ENCODE results near the gene GPX4.
"Not testable (repeated sequence)": the region's sequence is repeated elsewhere in the genome, so short reads cannot be mapped to it uniquely, and the experiment has no call there.

Gene GPX4

DNA sequence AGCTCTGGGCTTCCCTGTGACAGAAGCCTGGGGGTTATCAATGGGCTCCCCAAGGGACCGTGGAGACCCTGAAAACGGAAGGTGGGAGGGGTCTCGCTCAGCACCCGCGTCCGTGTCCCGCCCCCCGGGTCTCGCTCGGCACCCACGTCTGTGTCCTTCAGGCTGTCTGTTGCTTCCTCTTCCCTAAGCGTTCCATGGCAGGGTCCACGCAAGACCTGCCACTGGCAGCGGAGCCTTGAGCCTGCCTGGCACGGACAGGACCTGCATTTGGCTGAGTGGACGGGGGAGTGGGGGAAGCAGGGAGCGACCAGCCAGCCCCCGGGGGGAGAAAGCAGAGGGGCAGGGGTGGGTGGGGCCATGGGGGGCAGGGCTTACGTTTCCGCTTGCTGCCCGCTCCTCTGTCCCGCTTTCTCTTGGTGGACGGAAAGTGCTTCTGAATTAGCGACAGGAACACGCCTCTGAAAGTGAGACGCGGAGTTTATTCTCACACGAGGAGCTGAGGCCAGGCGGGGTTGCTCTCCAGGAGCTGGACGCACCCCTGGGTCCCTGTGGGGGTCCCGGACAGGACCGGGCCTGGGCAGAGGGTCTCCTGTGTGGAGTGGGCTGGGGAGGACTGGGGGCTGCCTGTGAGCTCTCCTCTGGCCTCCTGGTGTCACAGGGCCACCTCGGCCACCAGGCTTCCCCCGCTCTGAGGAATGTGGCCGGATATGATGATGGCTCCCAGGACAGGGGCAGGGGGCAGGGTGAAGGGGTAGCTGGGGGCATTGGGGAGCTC, 12.0 kb downstream of the GPX4 start:
- DNase-seq: no peak

DNA sequence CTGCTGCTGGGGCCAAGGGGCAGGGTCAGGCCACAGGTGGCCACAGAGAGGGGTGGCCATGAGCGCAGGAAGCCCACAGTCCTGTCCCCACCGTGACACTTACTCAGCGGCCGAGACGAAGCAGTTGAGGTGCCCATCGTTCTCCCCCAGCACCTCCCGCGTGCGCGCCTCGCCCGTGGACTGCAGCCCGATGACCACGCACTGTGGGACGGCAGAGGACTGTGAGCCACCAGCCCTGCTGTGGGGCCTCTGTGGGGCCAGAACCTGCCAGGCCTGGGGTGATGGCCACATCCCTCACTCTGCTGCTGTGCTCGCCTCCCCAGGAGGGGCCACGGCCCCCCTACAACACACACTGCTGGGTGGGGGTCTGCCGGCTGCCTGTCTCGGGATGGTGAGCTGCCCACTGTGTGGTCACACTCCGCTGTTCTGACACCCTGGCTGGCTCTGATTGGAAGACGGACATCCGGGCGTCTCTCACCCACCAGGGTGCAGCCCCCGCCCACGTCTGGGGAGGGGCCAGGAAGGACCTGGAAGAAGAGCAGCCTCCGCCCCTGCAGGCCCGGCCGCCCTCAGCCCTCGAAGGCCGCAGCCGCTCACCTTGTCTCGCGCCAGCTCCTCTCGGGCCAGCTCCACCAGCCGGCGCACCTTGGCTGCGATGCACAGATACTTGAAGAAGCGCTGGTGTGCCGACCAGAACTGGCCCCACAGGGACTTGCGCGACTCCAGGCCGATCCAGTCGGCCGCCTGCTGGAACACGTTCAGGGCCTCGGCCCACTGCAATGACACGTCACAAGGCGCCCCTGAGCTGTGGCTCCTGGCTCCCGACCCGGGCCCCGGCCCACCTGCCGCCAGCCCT, 13.2 kb downstream of the GPX4 start:
- DNase-seq: no peak

DNA sequence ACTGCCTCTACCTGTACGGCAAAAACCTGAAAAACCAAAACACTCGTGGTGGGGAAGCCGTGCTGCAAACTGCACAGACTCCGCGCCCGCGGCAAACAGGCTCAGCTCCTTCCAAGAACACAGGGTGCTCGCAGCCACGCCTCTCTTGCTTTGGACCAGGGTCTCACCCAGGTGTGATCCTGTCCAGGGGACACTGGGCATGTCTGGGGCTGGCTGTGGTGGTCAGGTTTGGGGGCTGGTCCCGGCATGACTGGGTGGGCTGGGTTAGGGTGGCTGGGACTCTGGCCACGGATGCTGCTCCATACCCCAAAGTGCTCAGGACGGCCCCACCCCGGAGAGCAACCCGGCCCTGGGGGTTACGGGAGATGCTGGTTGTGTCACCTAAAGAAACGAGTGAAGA, 13.9 kb downstream of the GPX4 start:
- no peak for DNase-seq

DNA sequence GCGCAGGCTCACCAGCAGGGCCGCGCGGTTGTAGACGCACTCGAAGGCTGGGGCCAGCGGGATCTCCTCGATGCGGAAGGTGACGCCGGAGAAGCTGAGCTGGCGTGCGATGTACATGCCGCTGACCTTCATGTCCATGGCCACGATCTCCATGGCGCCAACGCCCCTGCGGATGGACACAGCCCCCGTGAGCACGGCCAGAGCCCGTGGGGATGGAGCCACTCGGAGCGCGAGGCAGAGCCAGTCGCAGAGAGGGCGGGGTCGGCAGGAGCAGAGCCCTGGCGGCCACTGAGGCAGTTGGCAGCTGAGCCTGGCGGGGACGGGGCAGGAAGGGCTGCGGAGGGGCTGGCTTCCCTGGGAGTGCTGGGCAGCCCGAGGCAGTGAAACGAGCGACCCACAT, 15.2 kb downstream of the GPX4 start:
- DNase-seq: no peak

DNA sequence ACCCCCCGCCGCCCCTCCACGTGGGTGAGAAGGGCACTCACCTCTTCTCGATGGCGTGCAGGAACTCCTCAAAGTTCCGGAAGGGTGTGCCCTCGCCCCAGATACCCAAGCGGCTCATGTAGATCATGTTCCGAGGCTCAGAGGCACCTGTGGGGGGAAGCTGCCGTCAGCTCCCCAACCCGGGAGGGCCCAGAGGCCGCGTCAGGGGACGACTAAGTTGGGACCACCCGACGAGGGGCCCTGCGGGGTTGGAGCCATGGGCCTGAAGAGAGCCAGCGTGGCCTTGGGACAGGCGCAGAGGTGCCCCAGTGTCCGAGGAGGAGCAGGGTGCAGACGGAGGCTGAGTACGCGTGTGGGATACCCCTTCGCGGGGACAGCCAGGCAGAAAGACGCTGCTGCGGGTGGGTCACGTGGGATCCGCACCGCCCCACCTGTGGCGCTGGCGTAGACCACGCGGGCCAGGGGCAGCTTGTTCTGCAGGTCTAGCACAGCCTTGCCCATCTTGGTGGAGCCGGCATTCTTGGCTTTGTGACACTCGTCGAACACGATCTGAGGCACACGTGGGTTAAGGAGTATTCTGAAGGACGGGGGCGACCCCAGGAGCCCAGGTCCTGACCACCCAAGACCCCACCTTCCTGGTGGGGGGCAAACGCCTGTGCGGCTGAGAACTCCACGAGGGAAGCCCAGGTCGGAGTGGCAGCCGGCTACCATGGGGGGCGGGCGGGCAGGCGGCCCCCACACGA, 15.9 kb downstream of the GPX4 start:
- DNase-seq: no peak

DNA sequence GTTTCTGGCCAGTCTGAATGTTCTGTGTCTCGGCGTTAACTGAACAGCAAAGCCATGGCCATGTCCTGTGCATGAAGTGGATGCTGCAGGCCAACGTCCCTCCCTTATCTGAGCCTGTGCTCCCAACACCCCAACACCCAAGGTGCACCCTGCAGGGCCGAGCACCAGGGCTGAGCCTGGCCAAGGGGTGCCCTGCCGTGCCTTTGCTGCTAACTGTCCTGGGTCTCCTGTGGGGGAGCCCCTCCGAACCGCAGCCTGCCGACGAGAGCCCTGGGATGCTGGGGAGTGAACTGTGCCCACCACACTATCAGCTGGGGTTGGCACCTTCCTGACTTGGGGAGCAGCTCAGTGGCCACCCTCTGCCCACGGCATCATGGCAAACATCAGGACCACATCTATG, 17.6 kb downstream of the GPX4 start:
- no peak for DNase-seq

DNA sequence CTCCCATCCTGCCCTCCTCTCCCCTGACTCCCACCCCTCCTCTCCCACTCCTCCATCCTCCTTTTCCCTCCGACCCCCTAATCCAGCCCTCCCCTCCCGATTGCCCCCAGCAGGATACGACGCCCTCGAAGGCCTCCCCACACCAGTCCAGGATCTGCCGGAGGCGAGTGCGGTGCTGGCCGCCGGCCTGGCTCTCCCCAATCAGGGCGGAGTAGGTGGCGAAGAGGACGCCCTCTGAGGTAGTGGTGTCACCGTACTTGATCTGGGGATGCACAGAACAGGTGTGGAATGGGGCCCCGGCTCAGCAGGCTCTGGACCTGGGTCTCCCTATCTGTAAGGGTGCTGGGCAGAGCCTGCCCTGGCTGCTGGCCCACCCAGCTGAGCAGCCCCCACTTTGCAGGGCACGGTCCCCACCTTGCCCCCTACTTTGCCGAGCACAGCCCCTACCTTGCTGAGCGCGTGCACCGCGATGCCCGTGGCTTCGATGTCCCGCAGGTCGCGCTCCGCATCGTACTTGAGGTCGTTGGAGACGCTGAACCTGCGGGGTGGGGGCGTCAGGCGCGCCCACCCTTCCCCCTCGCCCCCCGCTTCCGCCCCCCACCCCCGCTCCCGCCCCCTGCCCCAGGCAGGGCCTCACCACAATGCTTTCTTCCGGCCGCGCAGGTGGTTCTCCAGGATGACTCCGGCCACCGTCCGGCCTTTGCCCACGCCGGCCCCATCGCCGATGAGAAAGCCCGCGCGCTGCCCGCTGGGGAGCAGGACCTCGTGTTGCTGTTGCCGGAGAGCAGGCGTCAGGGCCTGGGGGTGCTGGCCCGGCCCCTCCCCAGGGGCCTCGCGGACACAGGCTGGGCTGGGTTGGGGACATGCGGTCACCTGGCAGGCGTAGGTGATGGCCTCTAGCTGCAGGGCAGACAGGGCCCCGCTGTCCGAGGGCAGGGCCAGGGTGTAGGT, 18.5 kb downstream of the GPX4 start:
- no peak for DNase-seq

DNA sequence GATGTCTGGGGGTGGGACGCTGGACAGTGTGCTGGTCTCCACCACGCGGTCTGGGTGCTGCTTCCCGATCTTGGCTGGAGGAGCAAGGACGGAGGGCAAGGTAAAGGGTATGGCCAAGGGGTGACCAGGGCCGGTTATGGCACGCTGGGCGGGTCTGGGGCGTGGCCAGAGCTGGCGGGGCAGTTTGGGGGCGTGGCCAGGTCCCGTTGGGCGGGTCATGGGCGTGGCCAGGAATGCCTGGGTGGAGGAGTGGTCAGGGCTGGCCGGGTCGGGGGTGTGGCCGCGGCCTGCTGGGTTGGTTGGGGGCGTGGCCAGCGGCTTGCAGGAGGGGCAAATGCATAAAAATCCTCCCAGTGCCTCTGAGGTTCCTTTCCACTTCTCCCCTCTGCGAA, 19.2 kb downstream of the GPX4 start:
- DNase-seq: no peak

DNA sequence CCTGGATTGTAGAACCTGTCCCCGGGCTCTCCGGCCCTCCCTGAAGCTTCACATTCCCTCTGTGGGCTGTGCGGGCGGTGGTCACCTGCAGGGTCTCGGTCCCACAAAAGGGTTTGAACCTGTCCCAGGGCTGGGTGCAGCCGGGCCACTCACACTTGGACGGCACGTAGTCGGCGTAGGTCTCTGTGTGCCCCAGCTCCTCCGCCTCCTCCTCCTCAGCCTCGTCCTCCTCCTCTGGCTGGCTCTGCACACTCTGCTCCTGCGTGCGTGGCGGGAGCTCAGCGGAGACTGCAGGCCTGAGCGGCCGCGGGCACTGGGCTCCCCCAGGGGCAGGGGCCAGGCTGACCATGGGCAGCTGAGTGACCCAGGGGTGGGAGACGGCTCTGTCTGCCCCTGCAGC, 19.6 kb downstream of the GPX4 start:
- DNase-seq: no peak

DNA sequence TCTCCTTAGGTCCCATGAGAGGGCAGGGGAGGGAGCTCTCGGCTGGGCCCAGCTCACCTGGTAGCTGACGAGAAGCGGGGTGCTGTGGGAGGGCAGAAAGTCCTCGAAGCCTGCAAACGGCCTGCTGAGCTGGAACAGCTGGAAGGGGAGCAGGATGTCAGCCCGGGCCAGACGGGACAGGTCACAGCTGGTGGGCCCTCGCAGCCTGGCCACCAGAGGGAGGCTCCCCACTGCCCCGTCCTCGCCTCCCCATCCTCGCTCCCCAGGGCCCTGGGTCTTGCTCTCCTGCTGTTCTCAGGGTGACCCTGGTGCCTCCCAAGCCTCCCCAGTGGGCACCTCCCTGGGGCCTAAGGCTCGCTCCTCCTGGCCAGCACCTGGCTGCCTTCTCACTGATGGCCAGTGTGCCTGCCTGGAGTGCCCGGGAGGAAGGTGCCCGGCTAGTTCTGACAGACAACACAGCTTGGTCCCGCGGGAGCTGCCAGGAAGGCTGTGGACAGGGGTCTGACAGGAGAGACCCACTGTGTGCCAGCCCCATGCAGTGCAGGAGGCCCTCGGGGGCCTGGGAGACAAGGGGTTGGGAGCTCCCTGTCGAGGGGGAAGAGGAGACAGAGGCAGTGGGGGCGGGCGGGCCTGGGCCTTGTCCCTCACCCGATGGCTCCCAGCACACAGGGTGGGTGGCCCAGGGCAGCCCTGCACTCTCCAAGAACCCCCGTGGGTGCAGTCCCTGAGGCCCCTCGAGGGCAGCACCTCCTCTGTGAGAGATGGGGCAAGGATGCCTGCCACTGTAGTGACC, 20.3 kb downstream of the GPX4 start:
- no peak for DNase-seq

DNA sequence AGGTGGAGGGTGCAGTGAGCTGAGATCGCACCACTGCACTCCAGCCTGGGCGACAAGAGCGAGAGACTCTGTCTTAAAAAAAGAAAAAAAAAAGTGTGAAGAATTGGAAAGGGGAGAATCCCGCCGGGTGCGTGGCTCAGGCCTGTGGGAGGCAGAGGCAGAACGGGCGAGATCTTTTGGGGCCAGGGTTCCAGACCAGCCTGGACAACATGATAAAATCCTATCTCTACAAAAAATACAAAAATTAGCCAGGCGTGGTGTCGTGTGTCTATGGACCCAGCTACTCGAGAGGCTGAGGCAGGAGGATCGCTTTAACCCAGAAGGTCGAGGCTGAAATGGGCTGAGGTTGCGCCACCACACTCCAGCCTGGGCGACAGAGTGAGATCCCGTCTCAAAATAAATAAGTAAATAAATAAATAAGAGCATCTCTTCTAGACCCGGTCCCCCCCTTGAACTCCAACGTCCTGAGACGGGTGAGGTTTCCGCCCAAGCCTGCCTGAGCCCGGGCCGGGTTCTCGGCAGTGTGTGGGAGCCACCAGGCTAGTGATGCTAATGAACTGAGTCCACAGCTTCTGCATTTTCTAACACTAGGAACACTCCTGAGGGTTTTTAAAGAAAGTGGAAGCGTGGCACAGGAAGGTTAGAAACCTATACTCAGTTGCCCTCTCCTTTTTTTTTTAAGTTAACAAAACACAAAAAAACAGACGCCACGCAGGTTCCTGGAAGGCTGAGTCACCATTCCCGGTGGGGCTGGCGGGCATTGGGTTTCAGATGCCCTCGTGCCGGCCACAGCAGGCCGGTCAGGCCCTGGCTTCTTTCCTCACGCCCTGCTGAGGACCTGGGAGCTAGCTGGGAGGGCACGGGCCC, 22.0 kb downstream of the GPX4 start:
- DNase-seq: no peak

DNA sequence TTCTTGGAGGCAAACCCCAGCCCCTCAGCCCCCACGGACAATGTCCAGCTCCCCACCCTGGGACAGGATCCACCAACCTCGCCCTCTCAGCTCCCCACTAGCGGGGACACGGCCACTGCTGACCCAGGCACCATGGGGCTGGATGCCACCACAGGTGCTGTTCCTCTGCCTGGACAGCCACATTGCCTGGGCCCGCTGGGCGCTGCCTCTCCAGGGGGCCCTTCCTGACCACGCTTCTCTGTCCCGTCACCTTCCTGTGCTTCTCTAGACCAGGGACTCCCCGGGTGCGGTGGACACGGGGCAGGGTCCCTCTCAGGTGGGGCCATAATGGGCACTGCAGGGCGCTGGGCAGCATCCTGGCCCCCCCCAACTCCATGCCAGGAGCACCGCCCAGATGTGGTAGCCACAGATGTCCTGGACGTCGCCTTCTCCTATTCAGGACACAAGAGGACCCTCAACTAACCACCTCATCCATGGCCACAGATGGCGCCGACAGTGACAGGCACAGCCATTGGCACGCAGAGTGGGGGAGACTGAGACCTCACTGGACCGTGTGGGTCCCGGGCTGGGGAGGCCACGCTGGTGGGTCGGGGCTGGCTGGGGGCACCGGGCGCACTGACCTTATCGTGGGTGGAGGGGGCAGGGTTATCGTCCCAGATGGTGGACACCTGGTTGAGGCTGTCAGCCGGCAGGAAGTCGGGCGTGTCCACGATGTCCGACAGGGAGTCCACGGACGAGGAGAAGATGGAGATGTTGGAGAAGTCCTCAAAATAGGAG, 23.4 kb downstream of the GPX4 start:
- DNase-seq: no peak

DNA sequence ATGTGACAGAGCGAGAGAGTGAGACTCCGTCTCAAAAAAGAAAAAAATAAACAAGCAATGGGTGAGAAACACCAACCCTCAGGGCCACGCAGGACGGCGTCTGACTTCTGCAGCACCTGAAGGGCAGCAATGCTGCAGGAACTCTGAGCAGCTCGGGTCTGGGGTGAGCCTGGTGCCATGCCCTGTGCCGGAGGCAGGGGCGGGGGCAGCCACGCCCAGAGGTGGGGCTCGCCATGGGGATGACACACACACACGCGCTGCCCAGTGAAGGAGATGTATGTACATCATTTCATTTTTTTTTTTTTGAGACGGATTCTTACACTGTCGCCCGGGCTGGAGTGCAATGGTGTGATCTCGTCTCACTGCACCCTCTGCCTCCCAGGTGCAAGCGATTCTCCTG, 24.3 kb downstream of the GPX4 start:
- DNase-seq: no peak

DNA sequence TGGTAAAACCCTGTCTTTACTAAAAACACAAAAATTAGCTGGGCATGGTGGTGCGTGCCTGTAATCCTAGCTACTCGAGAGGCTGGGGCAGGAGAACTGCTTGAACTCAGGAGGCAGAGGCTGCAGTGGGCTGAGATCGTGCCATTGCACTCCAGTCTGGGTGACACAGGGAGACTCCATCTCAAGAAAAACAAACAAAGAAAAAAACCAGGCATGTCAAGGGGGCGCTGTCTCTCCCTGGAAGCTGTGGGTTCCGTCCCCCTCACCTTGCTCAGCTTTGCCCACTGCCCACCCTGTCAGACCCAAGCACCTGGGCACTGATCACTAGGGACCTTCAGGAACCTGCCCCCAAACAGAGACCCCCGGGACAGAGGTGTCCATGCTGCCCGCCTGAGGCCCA, 25.3 kb downstream of the GPX4 start:
- DNase-seq: not testable (repeated sequence)

DNA sequence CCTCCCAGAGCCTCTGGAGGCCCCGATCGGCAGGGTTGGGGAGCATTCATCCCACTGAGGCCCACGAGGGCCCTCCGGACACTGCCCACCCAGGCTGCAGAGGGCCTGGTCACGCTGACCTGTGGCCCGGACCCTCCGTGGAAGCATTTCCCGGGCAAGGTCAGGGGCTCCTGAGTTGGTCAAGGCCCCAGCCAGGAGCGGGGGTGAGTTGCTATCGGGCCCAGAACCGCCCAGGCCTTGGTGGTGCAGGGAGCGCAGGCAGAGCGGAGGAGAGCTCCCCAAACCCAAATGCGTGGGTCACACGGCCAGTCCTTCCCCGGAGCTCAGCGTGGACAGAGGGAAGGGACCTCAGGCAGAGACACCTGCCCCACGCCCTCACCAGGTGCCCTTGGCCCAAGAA, 25.7 kb downstream of the GPX4 start:
- DNase-seq: no peak

DNA sequence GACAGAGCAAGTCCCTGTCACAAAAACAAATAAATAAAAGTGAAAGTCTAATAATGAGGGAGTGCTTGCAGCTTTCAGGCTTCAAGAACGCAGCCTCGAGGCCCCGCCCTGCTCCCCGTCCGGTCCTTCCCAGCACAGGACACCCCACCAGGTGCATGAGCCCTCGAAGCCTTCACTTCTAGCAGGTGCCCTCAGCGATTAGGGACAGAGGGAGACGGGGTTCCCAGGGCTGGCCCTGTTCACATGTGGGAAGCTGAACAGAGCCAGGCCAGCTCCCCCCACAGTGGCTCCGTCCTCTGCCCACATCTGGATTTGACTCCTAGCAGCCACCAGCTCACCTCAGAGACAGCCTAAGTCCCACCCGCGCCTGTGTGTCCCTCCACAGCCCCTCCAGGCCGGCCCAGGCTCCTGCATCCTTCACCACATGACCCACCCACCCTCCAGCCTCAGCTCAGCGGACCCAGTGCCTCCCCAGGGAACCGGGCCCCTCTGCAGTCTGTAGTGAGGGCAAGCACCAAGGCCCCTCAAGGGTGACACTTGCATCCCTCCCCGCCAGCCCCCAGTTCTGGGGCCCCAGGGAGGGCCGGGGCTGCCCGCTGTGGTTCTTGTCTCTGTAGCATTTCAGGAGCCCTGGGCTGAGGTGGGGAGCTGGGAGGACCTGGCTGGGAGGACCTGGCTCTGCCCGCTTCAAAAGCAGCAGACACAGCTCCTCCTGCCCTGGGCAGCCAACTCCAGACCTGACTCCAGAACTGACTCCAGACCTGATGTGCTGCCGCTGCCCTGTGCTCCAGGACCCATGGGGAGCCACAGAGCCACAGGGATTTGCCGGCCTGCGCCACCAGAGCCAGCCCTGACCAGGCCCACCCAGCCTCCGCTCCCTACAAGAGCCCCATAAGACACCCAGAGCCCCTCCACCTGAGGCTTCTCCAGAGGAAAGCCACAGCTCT, 27.2 kb downstream of the GPX4 start:
- DNase-seq: no peak

DNA sequence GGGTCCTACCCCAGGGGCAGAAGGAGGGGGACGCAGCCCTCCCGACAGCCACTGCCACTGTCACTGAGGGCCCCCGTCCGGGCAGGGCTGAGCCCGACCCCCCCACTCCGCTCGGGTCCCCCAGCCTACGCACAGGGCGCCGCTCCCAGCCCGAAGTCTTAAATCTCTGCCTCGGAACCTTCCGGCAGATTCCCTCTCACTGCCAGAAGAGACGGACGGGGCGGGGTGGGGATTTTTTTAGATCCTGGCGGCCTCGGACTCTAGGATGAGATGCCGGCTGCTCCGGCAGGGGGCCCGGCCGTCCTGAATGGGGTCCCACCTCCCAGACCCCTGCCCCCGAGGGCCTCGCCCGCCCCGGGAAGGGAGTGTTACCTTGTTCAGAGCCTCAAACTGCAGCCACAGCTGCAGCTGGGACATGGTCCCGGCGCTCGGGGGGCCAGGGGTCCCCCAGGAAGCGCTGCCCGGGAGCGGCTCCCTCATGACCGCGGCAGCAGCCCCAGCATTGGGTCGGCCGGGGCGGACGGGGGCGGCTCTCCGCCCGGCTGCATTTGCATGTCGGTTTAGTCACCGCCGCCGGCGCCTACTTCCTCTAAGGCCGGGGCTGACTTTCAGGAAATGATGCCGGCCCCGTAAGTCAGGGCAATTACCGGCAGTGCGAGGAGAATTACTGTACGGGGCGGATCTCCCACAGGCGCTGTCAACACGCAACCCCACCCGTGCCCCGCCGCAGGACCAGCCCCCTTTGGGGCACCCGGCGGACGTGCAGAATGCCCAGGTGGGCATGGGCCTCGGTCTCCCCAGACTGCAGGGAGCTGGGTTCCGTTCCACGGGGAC, 28.1 kb downstream of the GPX4 start:
- no peak for DNase-seq
